EL (cell line): ENCODE results near the gene JOSD1.
A peak's percentile ranks its signal among the peaks of the same experiment; 100 is the strongest.

Experiments
- DNase-seq: peaks from one replicate; pipeline ENCODE4 v3.0.0-alpha.2; 2016

Gene JOSD1

GRCh38 chr22:38710866-38711265 is 10.1 kb upstream of the JOSD1 start:
- no peak for DNase-seq

GRCh38 chr22:38710351-38710750 is 9.6 kb upstream of the JOSD1 start:
- no peak for DNase-seq

DNA sequence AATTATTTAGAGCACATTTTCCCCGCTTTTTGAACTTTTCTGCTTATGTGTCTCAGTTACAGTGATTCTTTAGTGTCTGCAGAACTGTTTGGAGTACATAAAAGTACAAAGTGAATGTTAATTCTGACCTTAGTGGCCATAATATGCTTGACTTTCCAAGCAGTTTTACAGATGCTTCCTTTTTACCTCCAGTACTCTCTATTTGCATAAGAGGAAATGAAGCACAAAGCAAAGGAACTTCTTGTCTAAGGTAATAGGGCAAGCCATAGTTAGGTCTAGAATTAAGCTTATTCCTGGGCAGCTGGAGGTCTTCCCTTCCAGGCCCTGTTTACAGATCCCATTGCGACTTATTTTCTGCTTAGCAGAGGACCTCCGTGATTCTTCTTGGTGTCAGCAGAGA is 8.6 kb upstream of the JOSD1 start:
- no peak for DNase-seq

- DNase-seq = no peak
Measured at GRCh38 chr22:38707984-38708383, 7.2 kb upstream of the JOSD1 start.

DNA sequence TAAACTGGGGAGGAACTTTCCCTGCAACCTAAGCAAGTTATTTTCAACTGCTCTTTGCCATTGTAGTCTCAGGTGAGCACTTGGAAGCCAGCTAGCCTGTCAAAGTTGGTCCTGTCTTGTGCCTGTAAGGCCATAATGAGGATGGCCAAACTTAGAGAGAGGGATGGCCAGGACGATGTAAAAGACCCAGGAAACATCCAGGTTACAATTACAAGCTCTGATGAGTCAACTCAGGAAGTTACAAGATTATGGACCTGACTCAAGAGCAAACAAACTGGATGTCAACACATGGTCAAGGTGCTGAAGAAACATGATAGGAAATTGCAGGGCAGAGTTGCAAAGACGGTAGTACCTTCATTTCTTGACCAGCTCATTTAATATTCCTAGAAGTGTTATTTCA is 6.6 kb upstream of the JOSD1 start:
- DNase-seq = peak; percentile 49

- no peak for DNase-seq
Measured at GRCh38 chr22:38706901-38707195, 6.1 kb upstream of the JOSD1 start.

DNA sequence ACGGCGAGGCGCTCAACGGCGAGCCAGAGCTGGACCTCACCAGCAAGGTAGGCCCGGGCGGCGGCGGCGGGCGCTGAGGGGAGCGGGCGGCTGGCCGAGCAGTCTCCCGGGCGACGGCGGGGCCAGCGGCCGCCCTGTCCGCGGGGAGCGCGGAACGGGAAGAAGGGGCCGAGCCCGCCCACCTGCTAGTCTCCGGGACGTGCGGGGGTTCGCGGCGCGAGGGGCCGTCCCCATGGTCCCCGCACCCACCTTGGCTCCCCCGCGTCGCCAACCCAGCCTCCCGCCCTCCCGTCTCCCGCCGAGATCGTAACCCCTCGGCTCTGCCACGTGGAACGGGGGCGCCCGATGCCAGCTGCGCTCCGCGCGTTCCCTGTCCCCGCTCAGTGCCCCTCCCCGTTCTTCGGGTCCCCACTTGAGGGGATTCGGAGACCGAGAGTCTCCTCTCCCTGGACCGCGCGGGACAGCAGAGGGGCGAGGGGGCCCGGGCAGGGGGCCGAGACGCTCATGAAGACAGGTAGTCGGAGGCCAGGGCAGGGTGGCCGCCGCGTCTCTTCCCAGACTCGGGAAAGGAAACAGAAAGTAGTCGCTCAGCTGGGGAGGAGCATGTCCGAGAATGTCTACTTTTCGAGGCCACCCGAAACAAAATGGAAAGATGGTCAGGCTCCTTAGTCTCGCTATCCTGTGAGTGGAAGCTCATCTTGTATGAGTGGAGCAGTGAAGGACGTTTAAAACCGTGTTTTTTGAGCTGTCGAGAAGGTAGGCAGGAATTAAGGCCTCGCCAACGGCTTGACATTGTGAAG is 5.6 kb upstream of the JOSD1 start:
- DNase-seq = peak; percentile 37

- DNase-seq = peak; percentile 100
Measured at GRCh38 chr22:38705235-38706100, 4.7 kb upstream of the JOSD1 start, which contains the start of gene GTPBP1. Gene GTPBP1, plus strand, starts transcription at chr22:38705944. Its CDS starts 12 bp downstream, at chr22:38705956.

DNA sequence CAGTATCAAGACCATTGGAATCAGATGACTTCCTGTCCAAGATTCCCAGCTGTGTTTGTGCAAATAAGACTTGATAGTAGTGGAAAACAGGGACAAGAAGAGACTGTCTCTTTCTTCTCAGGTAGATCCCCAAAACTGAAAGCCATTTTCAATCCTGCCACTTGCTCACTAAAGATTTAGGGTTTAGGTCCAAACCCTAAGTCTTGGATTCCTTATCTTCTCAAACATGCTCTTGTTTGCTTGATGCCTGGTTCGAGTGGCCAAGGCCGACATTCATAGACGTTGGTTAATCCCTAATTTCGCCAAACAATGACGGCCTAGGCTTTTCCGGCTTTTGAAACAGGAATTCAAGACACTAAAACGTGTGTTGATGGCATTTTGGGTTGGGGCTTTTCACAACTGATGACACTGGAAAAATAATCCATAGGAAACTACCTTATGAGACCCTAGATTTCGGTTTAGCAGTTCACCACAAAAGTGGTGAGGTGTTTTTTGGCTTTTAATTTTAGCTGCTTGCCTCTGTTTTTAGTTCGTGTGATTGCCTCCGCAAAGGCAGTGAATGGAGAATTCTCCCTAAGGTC is 4.0 kb upstream of the JOSD1 start:
- no peak for DNase-seq

GRCh38 chr22:38700270-38700788 is 414 bp downstream of the JOSD1 start:
- DNase-seq = peak; percentile 76

DNA sequence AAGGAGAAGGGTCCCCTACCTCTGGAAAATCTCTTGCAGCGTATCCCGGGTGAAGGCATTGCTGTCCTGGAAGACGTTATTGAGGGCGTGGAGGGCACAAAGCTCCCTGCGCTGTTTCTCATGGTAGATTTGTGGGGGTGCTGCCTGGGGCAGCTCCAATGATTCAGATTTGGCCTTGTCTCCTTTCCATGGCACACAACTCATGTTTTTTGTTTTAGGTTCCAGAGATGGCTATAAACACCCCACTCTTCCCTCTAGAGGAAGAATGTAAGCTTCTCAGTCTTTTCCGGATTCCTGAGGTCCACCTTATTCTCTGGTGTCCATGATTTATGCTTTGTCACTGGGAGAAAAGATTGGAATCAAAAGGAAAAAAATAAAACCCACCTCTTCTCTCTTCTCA is 959 bp downstream of the JOSD1 start:
- DNase-seq = peak; percentile 55

- no peak for DNase-seq
Measured at GRCh38 chr22:38699143-38699542, 1.6 kb downstream of the JOSD1 start.

GRCh38 chr22:38698407-38699094 is 2.2 kb downstream of the JOSD1 start:
- no peak for DNase-seq

DNA sequence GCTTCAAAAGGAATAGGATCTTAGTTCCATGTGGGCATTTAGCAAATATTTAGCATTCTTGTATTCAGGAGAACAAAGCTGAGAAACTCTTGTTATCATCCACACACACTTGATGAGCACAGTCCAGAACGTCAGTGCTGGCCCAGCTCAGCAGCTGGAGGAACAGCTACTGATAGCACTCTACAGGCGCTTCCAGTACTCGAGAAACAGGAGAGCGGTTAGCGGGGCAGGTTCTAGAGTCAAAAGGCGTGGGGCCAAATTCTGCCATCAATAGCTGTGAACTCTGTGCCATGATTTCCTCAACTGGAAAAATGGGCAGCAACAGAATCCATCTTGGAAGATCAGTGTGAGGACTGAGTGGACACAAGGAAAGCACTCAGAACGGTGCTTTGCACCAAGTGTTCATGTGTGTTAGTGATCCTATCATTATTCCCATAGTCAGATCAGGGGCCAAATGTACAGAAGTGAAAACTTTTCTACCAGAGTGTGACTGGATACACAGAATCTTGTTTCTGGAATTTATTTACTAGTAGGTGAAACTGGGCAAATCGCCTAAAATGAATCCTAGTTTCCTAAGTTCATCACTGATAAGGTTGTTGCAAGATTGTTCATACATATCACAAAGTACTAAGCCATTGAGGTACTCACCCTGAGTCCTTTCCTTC is 3.2 kb downstream of the JOSD1 start:
- no peak for DNase-seq

DNA sequence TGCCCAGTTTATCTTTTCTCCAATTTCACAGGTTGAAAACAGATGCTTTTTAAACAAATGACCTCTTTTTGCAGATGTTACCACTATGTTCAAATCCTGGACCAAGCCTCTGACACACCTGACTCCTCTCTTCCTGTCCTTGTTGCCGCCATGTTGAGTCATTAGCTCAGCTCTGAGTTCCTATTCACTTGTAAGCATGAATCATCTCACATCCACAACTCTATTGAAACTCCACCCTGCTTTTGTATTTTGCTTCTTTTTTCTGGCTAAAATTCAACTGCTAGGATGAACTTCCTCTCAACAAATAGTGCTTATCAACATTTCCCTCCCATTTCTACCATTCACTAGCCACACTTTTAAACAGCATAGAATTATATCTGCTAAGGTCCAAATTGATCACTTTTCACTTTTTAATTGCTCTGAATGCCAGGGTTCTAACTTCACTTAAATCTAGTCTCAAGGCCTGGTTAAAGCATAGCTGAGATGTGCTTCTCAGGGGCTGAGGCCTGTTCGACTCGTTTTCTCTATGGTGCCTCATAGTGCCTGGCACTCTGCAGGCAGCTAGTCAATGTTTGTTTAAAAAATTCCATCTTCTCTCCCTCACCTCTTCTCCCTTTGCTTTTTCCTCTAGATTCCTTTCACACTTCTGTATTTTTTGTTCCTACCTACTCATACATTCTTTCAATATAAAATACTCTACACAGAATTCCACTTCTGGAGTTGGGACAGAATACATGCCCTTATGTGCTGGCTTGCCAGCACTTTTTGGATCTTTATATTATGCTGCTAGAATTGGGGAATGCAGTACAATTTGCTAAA is 3.9 kb downstream of the JOSD1 start:
- peak; percentile 84 for DNase-seq

DNA sequence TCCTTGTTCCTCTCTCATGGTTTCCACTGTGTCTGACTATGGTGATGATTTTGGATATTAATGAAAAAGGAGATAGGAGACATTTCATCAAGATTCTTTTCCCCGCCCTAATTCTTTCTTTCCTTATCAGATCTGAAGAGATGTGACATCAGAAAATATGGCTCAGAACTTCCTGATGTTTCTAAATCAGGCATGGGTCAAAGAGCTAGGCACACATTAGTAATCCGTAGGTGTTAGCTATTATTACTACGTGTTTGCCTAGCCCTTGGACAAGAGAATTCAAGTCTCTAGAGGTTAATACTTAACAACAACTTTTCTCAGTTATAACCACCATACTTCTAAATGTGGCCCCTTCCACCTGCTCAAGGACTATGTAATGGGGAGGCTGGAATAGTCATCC is 5.8 kb downstream of the JOSD1 start:
- DNase-seq = no peak

DNA sequence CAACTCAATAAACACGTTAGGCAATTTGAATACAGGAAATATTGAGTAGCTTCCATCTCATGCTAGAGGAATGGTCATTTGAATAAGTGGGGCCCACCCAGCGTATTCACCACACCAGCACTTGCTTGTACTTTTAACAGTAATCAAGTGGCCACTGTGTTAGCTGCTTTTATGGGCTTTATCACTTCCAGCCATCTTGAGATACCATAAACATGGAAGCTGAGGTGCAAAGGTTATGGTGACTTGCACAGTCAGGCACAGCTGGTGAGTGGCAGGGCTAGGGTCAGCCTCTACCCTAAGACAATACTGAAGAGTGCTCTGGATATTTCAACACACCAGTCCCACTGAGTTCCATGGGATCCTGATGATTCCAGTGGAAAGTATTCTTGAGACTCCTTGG is 6.7 kb downstream of the JOSD1 start:
- no peak for DNase-seq

DNA sequence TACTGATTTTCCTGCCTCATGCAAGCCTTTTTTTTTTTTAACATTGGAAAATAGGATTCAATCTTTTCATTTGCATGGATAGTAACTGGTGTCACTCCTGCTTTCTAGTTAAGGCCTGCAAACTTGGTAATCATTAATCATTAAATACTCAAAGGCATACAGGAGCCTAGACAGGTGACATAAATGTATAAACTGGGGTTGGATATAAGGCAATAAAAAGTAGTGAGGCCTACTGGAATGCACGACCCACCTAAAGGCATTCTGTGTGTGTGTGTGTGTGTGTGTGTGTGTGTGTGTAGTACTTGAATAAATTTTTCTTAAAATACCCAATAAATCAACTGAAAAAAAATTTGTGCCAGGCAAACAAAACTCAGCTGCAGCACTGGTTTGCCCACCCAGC is 11.1 kb downstream of the JOSD1 start:
- no peak for DNase-seq

- DNase-seq = no peak
Measured at GRCh38 chr22:38685761-38686160, 15.0 kb downstream of the JOSD1 start.

DNA sequence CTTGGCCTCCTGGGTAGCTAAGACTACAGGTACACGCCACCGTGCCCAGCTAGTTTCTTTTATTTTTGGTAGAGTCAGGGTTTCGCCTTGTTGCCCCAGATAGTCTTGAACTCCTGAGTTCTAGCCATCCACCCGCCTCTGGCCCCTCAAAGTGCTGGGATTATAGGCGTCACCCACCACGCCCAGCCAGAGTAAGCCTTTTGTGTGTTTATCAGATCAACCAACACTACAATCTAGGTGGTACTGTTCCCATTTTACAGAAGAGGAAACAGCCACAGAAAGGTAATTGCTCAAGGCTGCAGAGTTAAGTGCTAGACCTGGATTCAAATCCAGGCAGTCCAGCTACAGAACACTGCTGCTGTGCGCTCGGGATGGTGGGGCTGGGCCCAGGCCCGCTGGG is 15.8 kb downstream of the JOSD1 start:
- DNase-seq = no peak

- peak; percentile 88 for DNase-seq
Measured at GRCh38 chr22:38681582-38682335, 19.0 kb downstream of the JOSD1 start, which contains the start of gene TOMM22. Gene TOMM22, plus strand, starts transcription at chr22:38681957. Its CDS starts 22 bp downstream, at chr22:38681979.
